H1 (cell line): ENCODE results near the gene PALD1. TPM values are rescaled to one million over a fixed set of nuclear protein-coding genes. Genes with fewer than 3 reads are reported as not detected.

Experiments
- CTCF ChIA-PET: fragments of 300-600 bp; sonication (Branson Sonifier 250); formaldehyde crosslinking; loops from one replicate; lab custom pipeline; 2021; ENCODE audit not compliant: partially characterized antibody; lab: Charles Lee
- POLR2A ChIA-PET: fragments of 300-600 bp; sonication (Branson Sonifier 250); formaldehyde crosslinking; loops from one replicate; lab custom pipeline; 2021; ENCODE audit warnings: inconsistent platforms; ENCODE audit not compliant: partially characterized antibody; lab: Charles Lee
- DNase-seq, 2 experiments: peaks; one replicate each; pipeline versions ENCODE4 v3.0.0 to v3.0.0-alpha.2; 2010 to 2022; ENCODE audit warnings: low spot score in 2 of 2, low read depth in 1 of 2, mixed read lengths in 1 of 2
- FAIRE-seq: peaks from 2 replicates; lab custom pipeline; 2011; peaks lifted over from hg19 to GRCh38; lab: Jason Lieb, UNC
- H2AFZ ChIP-seq: 2 replicates; pipeline ENCODE4 v1.8.1; 2012; ENCODE audit warnings: low read length, inconsistent platforms
- H2AK5ac ChIP-seq: 2 replicates; pipeline ENCODE4 v1.6.1; 2013; ENCODE audit warnings: low read depth, low read length
- H2BK120ac ChIP-seq: replicated peaks from 2 replicates; pipeline ENCODE3; 2013; ENCODE audit warnings: low read depth, low read length, inconsistent platforms
- H2BK12ac ChIP-seq: 2 replicates; pipeline ENCODE4 v1.6.1; 2013; ENCODE audit warnings: low read depth, low read length
- H2BK15ac ChIP-seq: 2 replicates; pipeline ENCODE4 v1.6.1; 2013; ENCODE audit warnings: low read length
- H2BK20ac ChIP-seq: 2 replicates; pipeline ENCODE4 v1.6.1; 2013; ENCODE audit warnings: low read length
- H2BK5ac ChIP-seq: 2 replicates; pipeline ENCODE4 v1.6.1; 2013; ENCODE audit warnings: low read depth, low read length
- H3K14ac ChIP-seq: 2 replicates; pipeline ENCODE4 v1.6.1; 2013; ENCODE audit warnings: inconsistent platforms; ENCODE audit not compliant: insufficient read length
- H3K18ac ChIP-seq: 2 replicates; pipeline ENCODE4 v1.6.1; 2013; ENCODE audit warnings: low read length; ENCODE audit errors: extremely low read depth
- H3K23ac ChIP-seq: 2 replicates; pipeline ENCODE4 v1.6.1; 2013; ENCODE audit warnings: inconsistent platforms; ENCODE audit not compliant: insufficient read length
- H3K23me2 ChIP-seq: 2 replicates; pipeline ENCODE4 v1.6.1; 2013; ENCODE audit warnings: low read depth, low read length
- H3K27ac ChIP-seq: 2 replicates; pipeline ENCODE4 v1.6.1; 2011; ENCODE audit warnings: low read depth, low read length, inconsistent platforms
- H3K27me3 ChIP-seq, 4 experiments: replicated peaks in 1 of 4; 1 replicate in 1 of 4; 2 replicates in 3 of 4; pipeline versions ENCODE4 v1.6.1 to v1.8.1; 2011 to 2013; ENCODE audit warnings: low read length in 3 of 4, mild to moderate bottlenecking in 3 of 4, inconsistent platforms in 2 of 4, mixed read lengths in 2 of 4, moderate library complexity in 1 of 4; ENCODE audit not compliant: control insufficient read depth in 3 of 4, insufficient read depth in 3 of 4; ENCODE audit errors: extremely low read depth in 1 of 4
- H3K36me3 ChIP-seq, 4 experiments: 2 replicates each; pipeline versions ENCODE4 v1.6.1 to v1.8.1; 2011 to 2013; ENCODE audit warnings: mild to moderate bottlenecking in 4 of 4, low read length in 3 of 4, moderate library complexity in 2 of 4, control low read depth in 1 of 4, inconsistent platforms in 1 of 4; ENCODE audit not compliant: insufficient read depth in 4 of 4, control insufficient read depth in 2 of 4
- H3K4ac ChIP-seq: replicated peaks from 2 replicates; pipeline ENCODE3; 2013; ENCODE audit warnings: low read length, low read depth, mixed read lengths, inconsistent platforms; ENCODE audit not compliant: insufficient read length
- H3K4me1 ChIP-seq, 4 experiments: replicated peaks in 1 of 4; 1 replicate in 1 of 4; 2 replicates in 3 of 4; pipeline versions ENCODE4 v1.6.1 to v1.8.1; 2011 to 2013; ENCODE audit warnings: low read length in 3 of 4, inconsistent platforms in 2 of 4, mixed read lengths in 1 of 4; ENCODE audit not compliant: insufficient read depth in 4 of 4, control insufficient read depth in 3 of 4
- H3K4me2 ChIP-seq, 2 experiments: 2 replicates each; pipeline versions ENCODE4 v1.6.1 to v1.8.1; 2011 to 2013; ENCODE audit warnings: low read depth in 2 of 2, low read length in 2 of 2, control low read depth in 1 of 2, inconsistent platforms in 1 of 2, mild to moderate bottlenecking in 1 of 2; ENCODE audit not compliant: insufficient read depth in 1 of 2
- H3K4me3 ChIP-seq, 4 experiments: fragments of 200-600, 300-600 bp in 1 of 4; sonication (generic), shearing (Covaris generic), sonication (Bioruptor Twin) in 1 of 4; 2 replicates each; pipeline versions ENCODE4 v1.5.1 to v1.8.1; 2011 to 2016; ENCODE audit warnings: low read length in 4 of 4, low read depth in 3 of 4, control low read depth in 2 of 4, inconsistent platforms in 2 of 4, mild to moderate bottlenecking in 2 of 4, mixed read lengths in 1 of 4, moderate library complexity in 1 of 4; ENCODE audit not compliant: insufficient read depth in 2 of 4; ENCODE audit errors: extremely low read depth in 1 of 4
- H3K56ac ChIP-seq: replicated peaks from 2 replicates; pipeline ENCODE3; 2013; ENCODE audit warnings: low read depth, mild to moderate bottlenecking, mixed read lengths, low read length, inconsistent platforms; ENCODE audit not compliant: insufficient read length
- H3K79me1 ChIP-seq: 2 replicates; pipeline ENCODE4 v1.6.1; 2013; ENCODE audit warnings: low read depth, low read length, control low read depth
- H3K79me2 ChIP-seq, 2 experiments: 2 replicates each; pipeline versions ENCODE4 v1.6.1 to v1.8.1; 2012 to 2013; ENCODE audit warnings: low read length in 2 of 2, mild to moderate bottlenecking in 2 of 2, inconsistent platforms in 1 of 2; ENCODE audit not compliant: insufficient read depth in 2 of 2, control insufficient read depth in 1 of 2
- H3K9ac ChIP-seq, 4 experiments: replicated peaks in 1 of 4; 1 replicate in 1 of 4; 2 replicates in 3 of 4; pipeline versions ENCODE4 v1.6.1 to v1.8.1; 2011 to 2013; ENCODE audit warnings: low read depth in 3 of 4, low read length in 3 of 4, control low read depth in 2 of 4, mild to moderate bottlenecking in 2 of 4, moderate library complexity in 2 of 4, inconsistent platforms in 1 of 4; ENCODE audit errors: extremely low read depth in 1 of 4
- H3K9me3 ChIP-seq, 2 experiments: 2 replicates each; pipeline versions ENCODE4 v1.6.1 to v1.8.1; 2012 to 2013; ENCODE audit warnings: mild to moderate bottlenecking in 2 of 2, moderate library complexity in 2 of 2, control low read depth in 1 of 2, inconsistent platforms in 1 of 2, low read depth in 1 of 2, low read length in 1 of 2, mixed read lengths in 1 of 2; ENCODE audit not compliant: insufficient read depth in 2 of 2
- H4K20me1 ChIP-seq, 2 experiments: replicated peaks in 1 of 2; 2 replicates each; pipeline versions ENCODE3 to v1.8.1; 2011 to 2013; ENCODE audit warnings: inconsistent platforms in 2 of 2, low read length in 2 of 2, mild to moderate bottlenecking in 1 of 2; ENCODE audit not compliant: insufficient read depth in 2 of 2, control insufficient read depth in 1 of 2
- H4K5ac ChIP-seq: 2 replicates; pipeline ENCODE4 v1.6.1; 2013; ENCODE audit warnings: low read length, low read depth, mixed read lengths, inconsistent platforms; ENCODE audit not compliant: insufficient read length
- H4K8ac ChIP-seq: 2 replicates; pipeline ENCODE4 v1.8.0; 2013; ENCODE audit warnings: mild to moderate bottlenecking, moderate library complexity, low read length, inconsistent platforms; ENCODE audit not compliant: insufficient read depth; ENCODE audit errors: extremely low read depth
- H4K91ac ChIP-seq: replicated peaks from 2 replicates; pipeline ENCODE3; 2013; ENCODE audit warnings: low read length, mixed read lengths, inconsistent platforms; ENCODE audit not compliant: insufficient read length
- BRCA1 ChIP-seq: IDR thresholded peaks from 2 replicates; pipeline ENCODE4 v1.6.1; 2012; ENCODE audit warnings: low read depth, low read length, improper control_type of control experiment
- EP300 ChIP-seq, 2 experiments: IDR thresholded peaks; 1 replicate in 1 of 2; 2 replicates in 1 of 2; pipeline ENCODE4 v1.6.1; 2011 to 2012; ENCODE audit warnings: low read depth in 2 of 2, low read length in 2 of 2, mild to moderate bottlenecking in 2 of 2, borderline replicate concordance in 1 of 2, inconsistent platforms in 1 of 2, moderate library complexity in 1 of 2
- HDAC6 ChIP-seq: IDR thresholded peaks from one replicate; pipeline ENCODE4 v1.7.1; 2012; ENCODE audit warnings: low read depth, mild to moderate bottlenecking, inconsistent platforms, low read length, moderate library complexity
- JUN ChIP-seq: IDR thresholded peaks from 2 replicates; pipeline ENCODE4 v1.6.1; 2011; ENCODE audit warnings: low read depth, mild to moderate bottlenecking, improper control_type of control experiment, low read length
- MAFK ChIP-seq: IDR thresholded peaks from 2 replicates; pipeline ENCODE4 v1.6.1; 2012; ENCODE audit warnings: low read depth, mild to moderate bottlenecking, improper control_type of control experiment, low read length
- NANOG ChIP-seq: IDR thresholded peaks from 2 replicates; pipeline ENCODE4 v1.6.1; 2011; ENCODE audit warnings: low read length, low read depth, mild to moderate bottlenecking, inconsistent platforms; ENCODE audit not compliant: insufficient read depth, poor library complexity, severe bottlenecking
- POLR2AphosphoS5 ChIP-seq: IDR thresholded peaks from 2 replicates; pipeline ENCODE4 v1.6.1; 2011; ENCODE audit warnings: low read depth, low read length
- TAF1 ChIP-seq: IDR thresholded peaks from 2 replicates; pipeline ENCODE4 v1.6.1; 2011; ENCODE audit warnings: mild to moderate bottlenecking, low read depth, low read length
- TAF7 ChIP-seq: optimal IDR thresholded peaks from 2 replicates; pipeline ENCODE3; 2011; ENCODE audit warnings: low read depth, mild to moderate bottlenecking, inconsistent platforms, low read length, moderate library complexity, borderline replicate concordance
- WGBS, 2 experiments: shearing (Covaris generic) in 1 of 2; methylation state at CpG; one replicate each; pipeline versions ENCODE4 v1.1.6 to v1.1.7; 2013 to 2015; ENCODE audit warnings: low lambda C conversion rate in 2 of 2, mixed read lengths in 2 of 2, inconsistent platforms in 1 of 2, low coverage in 1 of 2, missing lambda C conversion rate in 1 of 2; ENCODE audit not compliant: insufficient replicate concordance in 2 of 2, insufficient coverage in 1 of 2, insufficient read length in 1 of 2; ENCODE audit errors: extremely low coverage in 1 of 2, missing lambda C conversion rate in 1 of 2; 5-methylcytosine and 5-hydroxymethylcytosine counted together
- polyA plus RNA-seq, 7 experiments: library from polyadenylated mRNA; depleted of rRNA in 3 of 7; stranded (reverse) in 5 of 7; unstranded in 2 of 7; fragments of >200 nt in 5 of 7; fragments of 200-250 nt in 2 of 7; gene quantifications; 1 replicate in 5 of 7; 2 replicates in 1 of 7; 4 replicates in 1 of 7; pipeline versions ENCODE4 v1.2.1 to v1.2.3, GENCODE V29; 2011 to 2013; ENCODE audit warnings: missing spikeins in 2 of 7, mixed read lengths in 2 of 7
- total RNA-seq: library from RNA; stranded (reverse); fragmentation: NEBNext Ultra II Directional; extraction: Animal tissue kit (Norgen Biotek cat#: 25700); gene quantifications from 2 replicates; pipeline ENCODE4 v1.2.1, GENCODE V29; 2021
- TF ChIP-seq, protein P1 (sequence below): IDR thresholded peaks from 2 replicates; pipeline ENCODE4 v1.6.1; 2012; ENCODE audit warnings: inconsistent platforms

Gene PALD1
- total and polyA plus RNA-seq, 2 of the 8 experiments (the other 6 are each of a cell fraction or from before 2014, with no cell fraction given), result 13.3 to 32.8 TPM

DNA sequence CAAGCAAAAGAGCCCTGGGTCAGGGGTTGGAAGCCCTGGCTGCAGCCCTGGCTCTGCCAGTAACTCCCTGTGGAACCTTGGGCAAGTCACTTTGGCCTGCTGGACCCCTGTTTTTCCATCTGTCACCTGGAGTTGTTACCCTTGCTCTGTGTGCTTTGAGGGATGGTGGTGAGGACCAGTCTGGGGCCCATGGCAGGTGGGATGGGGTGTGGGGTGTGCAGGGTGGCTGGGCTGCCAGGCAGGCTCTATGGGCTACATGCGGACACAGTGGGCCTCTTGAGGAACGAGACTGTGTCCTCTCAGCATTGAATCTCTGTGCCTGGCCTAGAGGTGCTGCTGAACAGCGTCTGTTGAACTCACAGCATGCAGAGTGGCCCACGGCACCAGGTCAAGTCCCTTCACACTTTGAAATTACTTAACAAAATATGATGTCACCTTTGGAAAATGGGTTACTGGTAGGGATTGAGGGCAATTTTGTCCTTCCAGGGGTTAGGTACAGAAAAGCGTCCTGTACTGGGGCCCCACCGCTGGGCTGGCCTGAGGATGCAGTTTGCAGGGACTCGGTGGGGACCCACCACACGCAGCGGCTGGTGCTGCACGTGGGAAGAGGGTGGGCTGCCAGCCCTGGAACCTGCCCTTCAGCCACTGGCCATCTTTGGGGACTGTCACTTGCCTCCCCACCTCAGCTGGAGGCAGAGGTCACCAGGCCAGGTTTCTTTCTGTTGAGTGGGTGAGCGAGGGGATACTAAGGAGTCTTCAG, 78.7 kb downstream of the PALD1 start:
- no peaks in the 10 kb centered on the region for H3K79me1 ChIP-seq
- H2AFZ ChIP-seq, result no peak overlapping the region
- TF ChIP-seq TAF1 (no peak), EP300 (IDR thresholded peaks at IDR 0.05; ENCODE audit: borderline replicate concordance in 1 of 2, low read depth in 2 of 2, low read length in 2 of 2) (no peak), TAF7 (no peak), BRCA1 (no peak), JUN (no peak), MAFK (no peak), NANOG (no peak), HDAC6 (no peak), POLR2AphosphoS5 (no peak)
- TF ChIP-seq, protein P1, sequence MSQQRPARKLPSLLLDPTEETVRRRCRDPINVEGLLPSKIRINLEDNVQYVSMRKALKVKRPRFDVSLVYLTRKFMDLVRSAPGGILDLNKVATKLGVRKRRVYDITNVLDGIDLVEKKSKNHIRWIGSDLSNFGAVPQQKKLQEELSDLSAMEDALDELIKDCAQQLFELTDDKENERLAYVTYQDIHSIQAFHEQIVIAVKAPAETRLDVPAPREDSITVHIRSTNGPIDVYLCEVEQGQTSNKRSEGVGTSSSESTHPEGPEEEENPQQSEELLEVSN, result no peak
- H3K4me2 ChIP-seq, result no peak overlapping the region
- no peak overlapping the region for H3K9ac ChIP-seq
- no peak overlapping the region for H4K91ac ChIP-seq
- no peak overlapping the region for H2BK12ac ChIP-seq
- no peak overlapping the region for H2BK15ac ChIP-seq
- CTCF ChIA-PET, result interaction anchor here (5.7 kb wide), 1 partner anchor 7 kb away, joined by 58 read pairs; no protein-coding TSS in a partner anchor
- H3K4ac ChIP-seq, result no peak overlapping the region
- no peak overlapping the region for H3K4me3 ChIP-seq
- WGBS, 2 experiments, result 89% methylated on average over 10 of the region's 11 CpGs; no CpG with 5 or more reads in 1 of the 2 experiments
- POLR2A ChIA-PET, result no interaction called here
- H4K8ac ChIP-seq, result no peak overlapping the region
- no peak overlapping the region for H2AK5ac ChIP-seq
- no peaks in the 10 kb centered on the region for H3K9me3 ChIP-seq
- H4K5ac ChIP-seq, result no peak overlapping the region
- no peaks in the 10 kb centered on the region for H3K27me3 ChIP-seq
- no peak overlapping the region for H2BK5ac ChIP-seq
- H3K56ac ChIP-seq, result no peak overlapping the region
- no peak overlapping the region for H3K23ac ChIP-seq
- DNase-seq (no peak), FAIRE-seq (no peak)
- peaks cover 0 to 2% of the 10 kb centered on the region in 2 experiments for H4K20me1 ChIP-seq
- H3K27ac ChIP-seq, result no peak overlapping the region
- peaks cover 0 to 6% (median 3%) of the 10 kb centered on the region in 4 experiments; a peak in 4 of 7 replicates for H3K4me1 ChIP-seq
- H3K79me2 ChIP-seq, result no peaks in the 10 kb centered on the region
- H3K23me2 ChIP-seq, result no peaks in the 10 kb centered on the region
- H3K36me3 ChIP-seq, result peaks cover 0 to 3% (median 0%) of the 10 kb centered on the region in 4 experiments; a peak in 1 of 8 replicates
- no peak overlapping the region for H3K18ac ChIP-seq
- H2BK20ac ChIP-seq, result no peak overlapping the region
- no peak overlapping the region for H2BK120ac ChIP-seq
- H3K14ac ChIP-seq, result no peak overlapping the region
